Mesenchymal stem cell (in vitro differentiated cells and primary cell): ENCODE data around the gene PPDPF.

Source experiments
- DNase-seq: peaks from one replicate; pipeline ENCODE4 v3.0.0-alpha.2; 2013
- H2AFZ ChIP-seq: one replicate; pipeline ENCODE4 v1.6.1; 2013; ENCODE audit warnings: low read depth, mild to moderate bottlenecking, control low read depth, inconsistent platforms, low read length, moderate library complexity
- H2AK5ac ChIP-seq: 2 replicates; pipeline ENCODE4 v1.6.1; 2013; ENCODE audit warnings: low read length, moderate library complexity, mild to moderate bottlenecking, inconsistent platforms; ENCODE audit not compliant: severe bottlenecking
- H2BK120ac ChIP-seq: one replicate; pipeline ENCODE4 v1.6.1; 2013; ENCODE audit warnings: low read depth, mild to moderate bottlenecking, inconsistent platforms, low read length, moderate library complexity
- H2BK12ac ChIP-seq, 2 experiments: one replicate each; pipeline ENCODE4 v1.6.1; 2013; ENCODE audit warnings: inconsistent platforms in 2 of 2, low read length in 2 of 2, mild to moderate bottlenecking in 2 of 2, moderate library complexity in 2 of 2, control low read depth in 1 of 2
- H2BK15ac ChIP-seq: one replicate; pipeline ENCODE4 v1.6.1; 2013; ENCODE audit warnings: mild to moderate bottlenecking, low read depth, inconsistent platforms; ENCODE audit not compliant: poor library complexity, severe bottlenecking
- H2BK5ac ChIP-seq: 2 replicates; pipeline ENCODE4 v1.6.1; 2013; ENCODE audit warnings: low read depth, mild to moderate bottlenecking, low read length, control low read depth, inconsistent platforms; ENCODE audit not compliant: poor library complexity, severe bottlenecking
- H3K14ac ChIP-seq, 2 experiments: one replicate each; pipeline ENCODE4 v1.6.1; 2013; ENCODE audit warnings: inconsistent platforms in 2 of 2, low read length in 2 of 2, control low read depth in 1 of 2, mild to moderate bottlenecking in 1 of 2, moderate library complexity in 1 of 2
- H3K18ac ChIP-seq, 2 experiments: one replicate each; pipeline ENCODE4 v1.6.1; 2013; ENCODE audit warnings: inconsistent platforms in 2 of 2, low read length in 2 of 2, control low read depth in 1 of 2, low read depth in 1 of 2, mild to moderate bottlenecking in 1 of 2
- H3K23ac ChIP-seq, 2 experiments: one replicate each; pipeline ENCODE4 v1.6.1; 2013; ENCODE audit warnings: inconsistent platforms in 2 of 2, low read length in 2 of 2, mild to moderate bottlenecking in 2 of 2, moderate library complexity in 2 of 2, control low read depth in 1 of 2
- H3K27ac ChIP-seq: 2 replicates; pipeline ENCODE4 v1.5.1; 2013; ENCODE audit warnings: mild to moderate bottlenecking, moderate library complexity, low read length, control low read depth, inconsistent platforms; ENCODE audit not compliant: poor library complexity, severe bottlenecking
- H3K27me3 ChIP-seq, 2 experiments: 2 replicates each; pipeline versions ENCODE4 v1.6.1 to v1.7.0; 2013; ENCODE audit warnings: low read length in 2 of 2, mild to moderate bottlenecking in 2 of 2, moderate library complexity in 2 of 2, control low read depth in 1 of 2, inconsistent platforms in 1 of 2; ENCODE audit not compliant: control insufficient read depth in 1 of 2, insufficient read depth in 1 of 2
- H3K36me3 ChIP-seq, 2 experiments: 2 replicates each; pipeline versions ENCODE4 v1.6.1 to v1.7.0; 2013; ENCODE audit warnings: low read length in 2 of 2, control low read depth in 1 of 2, inconsistent platforms in 1 of 2, low read depth in 1 of 2, mild to moderate bottlenecking in 1 of 2; ENCODE audit not compliant: insufficient read depth in 2 of 2, control insufficient read depth in 1 of 2
- H3K4ac ChIP-seq, 2 experiments: one replicate each; pipeline ENCODE4 v1.6.1; 2013; ENCODE audit warnings: inconsistent platforms in 2 of 2, low read length in 2 of 2, mild to moderate bottlenecking in 2 of 2, moderate library complexity in 2 of 2, control low read depth in 1 of 2, low read depth in 1 of 2
- H3K4me1 ChIP-seq: 2 replicates; pipeline ENCODE4 v1.6.1; 2013; ENCODE audit warnings: low read depth, low read length, control low read depth; ENCODE audit not compliant: control insufficient read depth, insufficient read depth
- H3K4me2 ChIP-seq: 2 replicates; pipeline ENCODE4 v1.6.1; 2013; ENCODE audit warnings: low read length, mild to moderate bottlenecking, inconsistent platforms; ENCODE audit not compliant: poor library complexity, severe bottlenecking
- H3K4me3 ChIP-seq, 2 experiments: 2 replicates each; pipeline versions ENCODE4 v1.5.1 to v1.7.0; 2013; ENCODE audit warnings: low read length in 2 of 2, mild to moderate bottlenecking in 2 of 2, control low read depth in 1 of 2, low read depth in 1 of 2; ENCODE audit not compliant: insufficient read depth in 1 of 2
- H3K79me1 ChIP-seq: replicated peaks from 2 replicates; pipeline ENCODE4 v1.6.1; 2013; ENCODE audit warnings: mild to moderate bottlenecking, control low read depth, low read length, inconsistent platforms; ENCODE audit not compliant: poor library complexity, severe bottlenecking
- H3K9ac ChIP-seq: 2 replicates; pipeline ENCODE4 v1.7.0; 2013; ENCODE audit warnings: mild to moderate bottlenecking, low read length, moderate library complexity
- H3K9me3 ChIP-seq: 2 replicates; pipeline ENCODE4 v1.7.0; 2013; ENCODE audit warnings: mild to moderate bottlenecking, low read length; ENCODE audit not compliant: control insufficient read depth
- H4K8ac ChIP-seq: one replicate; pipeline ENCODE4 v1.6.1; 2013; ENCODE audit warnings: inconsistent platforms, mild to moderate bottlenecking, low read length, moderate library complexity
- H4K91ac ChIP-seq: one replicate; pipeline ENCODE4 v1.6.1; 2013; ENCODE audit warnings: mild to moderate bottlenecking, low read length, inconsistent platforms
- WGBS: methylation state at CpG from one replicate; pipeline ENCODE4 v1.1.7; 2013; ENCODE audit warnings: mixed read lengths; 5-methylcytosine and 5-hydroxymethylcytosine counted together

The PPDPF gene

GRCh38 chr20:63548542-63548941, 28.0 kb downstream of the PPDPF start:
- no peak overlapping the region for H2BK5ac ChIP-seq

GRCh38 chr20:63549019-63549418, 28.5 kb downstream of the PPDPF start:
- Histone ChIP-seq H3K4ac (no peak overlapping the region), H2BK120ac (no peak overlapping the region), H4K8ac (no peak overlapping the region), H2BK12ac (no peak overlapping the region), H3K9ac (no peak overlapping the region), H3K27me3 (peaks cover 11 to 69% of the 10 kb centered on the region in 2 experiments), H3K18ac (no peak overlapping the region), H3K4me2 (no peak overlapping the region), H2AFZ (no peak overlapping the region), H3K23ac (no peak overlapping the region), H3K36me3 (no peaks in the 10 kb centered on the region), H3K27ac (no peak overlapping the region), H3K4me3 (no peak overlapping the region), H2BK5ac (no peak overlapping the region), H3K4me1 (peaks cover 27% of the 10 kb centered on the region), H3K14ac (no peak overlapping the region), H3K9me3 (no peaks in the 10 kb centered on the region), H3K79me1 (no peaks in the 10 kb centered on the region), H2AK5ac (no peak overlapping the region), H4K91ac (no peak overlapping the region), H2BK15ac (no peak overlapping the region)
- 100% methylated on average over 1 of the region's 25 CpGs for WGBS
- no peak for DNase-seq

More at GRCh38 chr20:63548542-63548941, 28.0 kb downstream of the PPDPF start:
- no peak overlapping the region for H3K4me2 ChIP-seq
- no peaks in the 10 kb centered on the region for H3K79me1 ChIP-seq
- H2BK15ac ChIP-seq, result no peak overlapping the region
- H3K4me3 ChIP-seq, result no peak overlapping the region
- no peak for DNase-seq
- no peak overlapping the region for H3K23ac ChIP-seq
- no peak overlapping the region for H3K9ac ChIP-seq
- H4K91ac ChIP-seq, result no peak overlapping the region
- no peak overlapping the region for H2BK120ac ChIP-seq
- no peak overlapping the region for H2BK12ac ChIP-seq
- no peaks in the 10 kb centered on the region for H3K9me3 ChIP-seq
- H3K27ac ChIP-seq, result no peak overlapping the region
- no peak overlapping the region for H2AFZ ChIP-seq
- H2AK5ac ChIP-seq, result no peak overlapping the region
- H3K27me3 ChIP-seq, result peaks cover 11 to 73% of the 10 kb centered on the region in 2 experiments
- no peaks in the 10 kb centered on the region for H3K36me3 ChIP-seq
- no peak overlapping the region for H3K14ac ChIP-seq
- peaks cover 23% of the 10 kb centered on the region for H3K4me1 ChIP-seq
- 65% methylated on average over 11 of the region's 11 CpGs for WGBS
- H4K8ac ChIP-seq, result no peak overlapping the region
- no peak overlapping the region for H3K4ac ChIP-seq
- no peak overlapping the region for H3K18ac ChIP-seq

DNA sequence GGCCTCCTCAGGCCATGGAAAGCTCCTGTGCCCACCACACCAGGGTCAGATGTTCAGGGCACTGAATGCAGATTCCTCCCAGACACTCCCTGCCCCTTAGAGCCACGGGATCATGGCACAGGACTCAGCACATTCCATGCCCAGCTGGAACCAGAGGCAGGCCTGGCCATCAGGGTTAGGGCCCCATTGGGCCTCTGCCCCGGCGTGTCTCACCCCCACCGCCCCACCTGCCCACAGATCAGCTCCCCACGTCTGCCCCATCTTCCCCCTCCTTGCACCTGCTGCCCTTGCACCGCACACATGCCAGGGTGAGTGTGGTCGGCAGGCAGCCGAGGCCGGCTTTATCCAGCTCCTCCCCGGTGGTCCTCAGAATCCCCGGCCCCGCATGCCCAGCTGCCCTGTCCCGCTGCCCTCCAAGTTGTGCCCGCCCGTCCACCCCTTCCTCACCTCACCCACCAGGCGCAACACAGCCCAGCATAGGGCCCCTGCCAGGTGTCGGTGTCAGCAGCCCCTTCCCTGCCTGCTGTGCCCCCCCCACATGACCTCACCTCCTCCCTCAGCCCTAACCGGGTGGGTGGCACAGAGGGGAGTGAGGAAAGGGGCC, 29.2 kb downstream of the PPDPF start:
- Histone ChIP-seq H3K9me3 (no peaks in the 10 kb centered on the region), H3K4ac (no peak overlapping the region), H2AK5ac (no peak overlapping the region), H3K27ac (no peak overlapping the region), H3K4me2 (no peak overlapping the region), H3K4me3 (no peak overlapping the region), H3K79me1 (no peaks in the 10 kb centered on the region), H2AFZ (no peak overlapping the region), H2BK12ac (no peak overlapping the region), H2BK120ac (no peak overlapping the region), H4K91ac (no peak overlapping the region), H3K18ac (no peak overlapping the region), H3K9ac (no peak overlapping the region), H2BK5ac (no peak overlapping the region), H3K4me1 (peaks cover 34% of the 10 kb centered on the region), H3K36me3 (no peaks in the 10 kb centered on the region), H4K8ac (no peak overlapping the region), H3K27me3 (peaks cover 11 to 66% of the 10 kb centered on the region in 2 experiments), H2BK15ac (no peak overlapping the region), H3K23ac (no peak overlapping the region), H3K14ac (no peak overlapping the region)
- DNase-seq, result no peak
- WGBS, result 90% methylated on average over 11 of the region's 18 CpGs

GRCh38 chr20:63551068-63551467, 30.5 kb downstream of the PPDPF start:
- Histone ChIP-seq H3K36me3 (peaks cover 0 to 7% of the 10 kb centered on the region in 2 experiments), H3K4me1 (peaks cover 39% of the 10 kb centered on the region), H3K27ac (no peak overlapping the region), H2AK5ac (no peak overlapping the region), H2AFZ (no peak overlapping the region), H3K9ac (no peak overlapping the region), H3K14ac (no peak overlapping the region), H3K79me1 (no peaks in the 10 kb centered on the region), H3K4ac (no peak overlapping the region), H3K9me3 (no peaks in the 10 kb centered on the region), H2BK15ac (no peak overlapping the region), H3K18ac (no peak overlapping the region), H3K4me3 (no peak overlapping the region), H3K23ac (no peak overlapping the region), H4K91ac (no peak overlapping the region), H3K4me2 (no peak overlapping the region), H2BK120ac (no peak overlapping the region), H2BK12ac (no peak overlapping the region), H2BK5ac (no peak overlapping the region), H3K27me3 (peaks cover 11 to 53% of the 10 kb centered on the region in 2 experiments), H4K8ac (no peak overlapping the region)
- DNase-seq, result peak; percentile 45
- 42% methylated on average over 9 of the region's 9 CpGs for WGBS
